ENCODE results near the gene HOXB6.

HOXB6 gene

GRCh38 chr17:48621410-48622392, 16.9 kb upstream of the HOXB6 start:
- no peak for DNase-seq (ENCODE audit: low spot score)

- no peak for DNase-seq (ENCODE audit: low spot score)
Observed at GRCh38 chr17:48620461-48621139, 15.8 kb upstream of the HOXB6 start.

GRCh38 chr17:48619826-48620449, 15.2 kb upstream of the HOXB6 start:
- no peak for DNase-seq (ENCODE audit: low spot score)

GRCh38 chr17:48618256-48618896, 13.6 kb upstream of the HOXB6 start:
- peak; percentile 97 for DNase-seq (ENCODE audit: low spot score)

GRCh38 chr17:48617471-48618255, 12.9 kb upstream of the HOXB6 start:
- no peak for DNase-seq (ENCODE audit: low spot score)

- DNase-seq (ENCODE audit: low spot score): no peak
Observed at GRCh38 chr17:48616717-48617470, 12.1 kb upstream of the HOXB6 start.

GRCh38 chr17:48615963-48616716, 11.4 kb upstream of the HOXB6 start:
- no peak for DNase-seq (ENCODE audit: low spot score)

- DNase-seq (ENCODE audit: low spot score): no peak
Observed at GRCh38 chr17:48615047-48615962, 10.5 kb upstream of the HOXB6 start, which contains the start of gene HOXB8. Gene HOXB8 (minus strand): TSS chr17:48615292. CDS start chr17:48614704, 588 bp downstream.

- DNase-seq (ENCODE audit: low spot score): no peak
Observed at GRCh38 chr17:48613862-48614694, 9.3 kb upstream of the HOXB6 start.

- DNase-seq (ENCODE audit: low spot score): peak; percentile 80
Observed at GRCh38 chr17:48612854-48613691, 8.3 kb upstream of the HOXB6 start.

GRCh38 chr17:48612456-48612853, 7.7 kb upstream of the HOXB6 start:
- DNase-seq (ENCODE audit: low spot score): no peak

GRCh38 chr17:48611681-48612455, 7.1 kb upstream of the HOXB6 start:
- no peak for DNase-seq (ENCODE audit: low spot score)

GRCh38 chr17:48611213-48611612, 6.4 kb upstream of the HOXB6 start:
- DNase-seq (ENCODE audit: low spot score): no peak

GRCh38 chr17:48610282-48611211, 5.8 kb upstream of the HOXB6 start, which contains the start of gene HOXB7:
Gene HOXB7 (minus strand): TSS chr17:48611017. CDS start chr17:48610918, 99 bp downstream.
- DNase-seq (ENCODE audit: low spot score): peak; percentile 92

All from AG08396 (cell line).